HL-60 (cell line): ENCODE measurements around the gene MLLT1.

Experiments used
- DNase-seq, 2 experiments: peaks; one replicate each; pipeline ENCODE4 v3.0.0-alpha.2; 2010 to 2020; ENCODE audit warnings: low read depth in 1 of 2, low spot score in 1 of 2
- H3K27ac ChIP-seq: fragments of 250-450 bp; sonication (Bioruptor Pico); replicated peaks from 2 replicates; pipeline ENCODE4 v1.5.1; 2020; ENCODE audit warnings: mild to moderate bottlenecking, moderate library complexity
- H3K27me3 ChIP-seq: fragments of 250-450 bp; sonication (Bioruptor Pico); 2 replicates; pipeline ENCODE4 v1.5.1; 2021; ENCODE audit warnings: mild to moderate bottlenecking, moderate library complexity; ENCODE audit not compliant: insufficient read depth, poor library complexity, severe bottlenecking
- H3K4me3 ChIP-seq: replicated peaks from 2 replicates; pipeline ENCODE4 v1.5.1; 2011; ENCODE audit warnings: mild to moderate bottlenecking, control low read depth, low read length; ENCODE audit not compliant: insufficient read depth
- GABPA ChIP-seq: IDR thresholded peaks from 2 replicates; pipeline ENCODE4 v1.6.1; 2012; ENCODE audit warnings: low read depth
- POLR2AphosphoS5 ChIP-seq: IDR thresholded peaks from 2 replicates; pipeline ENCODE4 v1.6.1; 2012; ENCODE audit warnings: low read depth
- SPI1 ChIP-seq: IDR thresholded peaks from 2 replicates; pipeline ENCODE4 v1.6.1; 2012; ENCODE audit warnings: low read depth, mild to moderate bottlenecking, borderline replicate concordance
- TF ChIP-seq, protein P1 (sequence below): IDR thresholded peaks from one replicate; pipeline ENCODE4 v1.5.1; 2011; ENCODE audit warnings: low read length, control low read depth, inconsistent platforms; ENCODE audit not compliant: insufficient read depth
- TF ChIP-seq, protein P2 (sequence below): IDR thresholded peaks from 2 replicates; pipeline ENCODE4 v1.6.1; 2012; ENCODE audit warnings: low read depth; ENCODE audit not compliant: insufficient replicate concordance

The MLLT1 gene

DNA sequence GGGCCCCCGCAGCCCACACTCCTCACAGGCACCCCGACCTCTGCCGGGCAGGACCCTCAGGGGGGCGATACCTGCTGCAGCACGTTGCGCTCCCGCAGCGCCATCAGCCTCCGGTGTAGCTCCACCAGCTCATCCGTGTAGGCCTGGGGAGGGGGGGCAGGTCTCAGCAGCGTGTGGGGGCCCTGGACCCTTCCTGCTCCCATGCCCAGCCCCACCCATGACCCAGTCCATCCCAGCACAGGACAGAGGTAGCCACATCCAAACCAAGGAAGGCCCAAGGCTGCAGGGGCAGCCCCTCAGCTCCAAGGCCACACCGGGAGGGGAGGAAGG, 66.5 kb downstream of the MLLT1 start:
- Histone ChIP-seq H3K27ac (no peak overlapping the region), H3K27me3 (no peaks in the 10 kb centered on the region), H3K4me3 (no peak overlapping the region)
- no peak for DNase-seq
- TF ChIP-seq, protein P1, sequence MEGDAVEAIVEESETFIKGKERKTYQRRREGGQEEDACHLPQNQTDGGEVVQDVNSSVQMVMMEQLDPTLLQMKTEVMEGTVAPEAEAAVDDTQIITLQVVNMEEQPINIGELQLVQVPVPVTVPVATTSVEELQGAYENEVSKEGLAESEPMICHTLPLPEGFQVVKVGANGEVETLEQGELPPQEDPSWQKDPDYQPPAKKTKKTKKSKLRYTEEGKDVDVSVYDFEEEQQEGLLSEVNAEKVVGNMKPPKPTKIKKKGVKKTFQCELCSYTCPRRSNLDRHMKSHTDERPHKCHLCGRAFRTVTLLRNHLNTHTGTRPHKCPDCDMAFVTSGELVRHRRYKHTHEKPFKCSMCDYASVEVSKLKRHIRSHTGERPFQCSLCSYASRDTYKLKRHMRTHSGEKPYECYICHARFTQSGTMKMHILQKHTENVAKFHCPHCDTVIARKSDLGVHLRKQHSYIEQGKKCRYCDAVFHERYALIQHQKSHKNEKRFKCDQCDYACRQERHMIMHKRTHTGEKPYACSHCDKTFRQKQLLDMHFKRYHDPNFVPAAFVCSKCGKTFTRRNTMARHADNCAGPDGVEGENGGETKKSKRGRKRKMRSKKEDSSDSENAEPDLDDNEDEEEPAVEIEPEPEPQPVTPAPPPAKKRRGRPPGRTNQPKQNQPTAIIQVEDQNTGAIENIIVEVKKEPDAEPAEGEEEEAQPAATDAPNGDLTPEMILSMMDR: no peak
- TF ChIP-seq GABPA: no peak
- no peak for TF ChIP-seq SPI1
- TF ChIP-seq, protein P2, sequence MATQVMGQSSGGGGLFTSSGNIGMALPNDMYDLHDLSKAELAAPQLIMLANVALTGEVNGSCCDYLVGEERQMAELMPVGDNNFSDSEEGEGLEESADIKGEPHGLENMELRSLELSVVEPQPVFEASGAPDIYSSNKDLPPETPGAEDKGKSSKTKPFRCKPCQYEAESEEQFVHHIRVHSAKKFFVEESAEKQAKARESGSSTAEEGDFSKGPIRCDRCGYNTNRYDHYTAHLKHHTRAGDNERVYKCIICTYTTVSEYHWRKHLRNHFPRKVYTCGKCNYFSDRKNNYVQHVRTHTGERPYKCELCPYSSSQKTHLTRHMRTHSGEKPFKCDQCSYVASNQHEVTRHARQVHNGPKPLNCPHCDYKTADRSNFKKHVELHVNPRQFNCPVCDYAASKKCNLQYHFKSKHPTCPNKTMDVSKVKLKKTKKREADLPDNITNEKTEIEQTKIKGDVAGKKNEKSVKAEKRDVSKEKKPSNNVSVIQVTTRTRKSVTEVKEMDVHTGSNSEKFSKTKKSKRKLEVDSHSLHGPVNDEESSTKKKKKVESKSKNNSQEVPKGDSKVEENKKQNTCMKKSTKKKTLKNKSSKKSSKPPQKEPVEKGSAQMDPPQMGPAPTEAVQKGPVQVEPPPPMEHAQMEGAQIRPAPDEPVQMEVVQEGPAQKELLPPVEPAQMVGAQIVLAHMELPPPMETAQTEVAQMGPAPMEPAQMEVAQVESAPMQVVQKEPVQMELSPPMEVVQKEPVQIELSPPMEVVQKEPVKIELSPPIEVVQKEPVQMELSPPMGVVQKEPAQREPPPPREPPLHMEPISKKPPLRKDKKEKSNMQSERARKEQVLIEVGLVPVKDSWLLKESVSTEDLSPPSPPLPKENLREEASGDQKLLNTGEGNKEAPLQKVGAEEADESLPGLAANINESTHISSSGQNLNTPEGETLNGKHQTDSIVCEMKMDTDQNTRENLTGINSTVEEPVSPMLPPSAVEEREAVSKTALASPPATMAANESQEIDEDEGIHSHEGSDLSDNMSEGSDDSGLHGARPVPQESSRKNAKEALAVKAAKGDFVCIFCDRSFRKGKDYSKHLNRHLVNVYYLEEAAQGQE: no peak
- no peak for TF ChIP-seq POLR2AphosphoS5

DNA sequence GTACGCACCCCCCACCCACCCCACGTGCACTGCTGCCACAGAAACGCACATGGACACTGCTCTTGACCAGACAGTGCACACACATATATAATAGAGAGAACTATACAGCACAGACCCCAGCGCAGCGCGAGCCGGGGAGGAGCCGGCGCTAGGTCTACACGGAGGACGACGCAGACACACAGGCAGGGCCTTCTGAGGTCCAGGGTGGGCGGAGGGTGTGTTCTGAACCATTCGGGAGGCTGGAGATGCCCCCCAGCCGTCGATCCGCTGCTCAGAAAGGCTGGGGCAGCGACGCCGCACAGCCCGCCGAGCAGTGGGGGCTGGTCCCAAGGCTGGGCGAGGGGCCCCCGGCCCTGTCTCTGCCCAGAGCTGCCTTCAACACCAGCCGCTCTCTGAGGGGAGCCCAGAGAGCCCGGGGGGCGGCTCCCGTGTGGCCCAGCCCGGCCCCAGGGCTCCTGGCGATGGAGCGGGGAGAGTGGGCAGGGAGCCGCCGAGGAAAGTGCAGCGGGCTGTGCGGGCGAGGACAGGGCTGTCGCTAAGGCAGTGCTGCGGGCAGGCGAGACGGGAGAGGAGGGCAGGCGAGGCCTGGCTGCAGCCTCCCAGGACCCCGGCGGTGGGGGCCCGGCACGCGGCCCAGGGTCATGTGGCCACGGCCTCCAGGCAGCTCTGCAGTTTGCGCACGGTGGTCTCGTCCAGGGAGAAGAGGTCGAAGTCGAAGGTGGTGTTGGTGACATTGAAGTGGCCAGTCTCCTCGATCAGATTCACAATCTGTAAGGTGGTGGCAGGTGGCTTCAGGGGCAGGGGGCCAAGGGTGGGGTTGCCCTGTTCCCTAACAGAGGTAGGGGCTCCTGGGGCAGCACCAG, 67.1 kb downstream of the MLLT1 start:
- Histone ChIP-seq H3K27ac (no peak overlapping the region), H3K27me3 (no peaks in the 10 kb centered on the region), H3K4me3 (no peak overlapping the region)
- DNase-seq: no peak
- TF ChIP-seq, protein P1: no peak
- TF ChIP-seq SPI1 (no peak), GABPA (no peak), POLR2AphosphoS5 (no peak)

DNA sequence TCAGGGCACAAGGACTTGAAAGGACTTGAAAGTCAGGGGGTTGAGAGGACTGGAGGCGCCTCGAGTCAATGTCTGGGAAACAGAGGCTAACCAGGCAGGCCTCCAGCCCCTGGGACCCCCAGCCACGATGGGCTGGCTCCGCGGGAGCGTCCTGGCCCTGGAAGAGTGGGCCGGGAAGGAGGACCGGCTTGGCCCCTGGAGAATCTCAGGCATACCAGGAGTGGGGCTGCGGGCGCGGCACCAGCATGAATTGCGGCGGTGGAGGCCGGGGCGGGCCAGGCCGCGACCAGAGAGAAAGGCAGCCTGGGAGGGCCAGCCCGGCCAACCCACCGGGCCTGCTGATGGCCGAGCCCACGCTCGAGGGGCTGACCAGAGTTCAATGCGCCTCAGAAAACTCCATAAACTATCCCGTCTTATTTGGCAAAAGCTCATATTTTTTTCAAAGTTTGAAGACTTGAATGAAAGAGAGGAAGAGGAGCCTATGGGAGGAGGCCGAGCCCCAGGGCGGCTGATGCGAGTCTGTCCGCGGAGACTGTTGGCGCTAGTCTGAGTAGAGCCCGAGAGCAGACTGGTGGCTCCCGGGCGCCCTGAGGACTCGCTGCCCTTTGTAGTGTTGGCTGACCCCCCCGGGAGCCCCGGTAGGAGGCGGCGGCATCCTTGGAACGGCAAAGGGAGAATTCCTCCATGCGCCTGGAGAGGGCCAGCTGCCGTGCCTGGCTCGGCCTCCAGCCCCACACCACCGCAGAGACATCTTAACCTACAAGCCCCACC, 68.0 kb downstream of the MLLT1 start:
- DNase-seq: no peak
- no peak overlapping the region for H3K27ac ChIP-seq
- no peaks in the 10 kb centered on the region for H3K27me3 ChIP-seq
- TF ChIP-seq SPI1 (no peak), GABPA (no peak), POLR2AphosphoS5 (no peak)
- TF ChIP-seq, protein P1: no peak
- TF ChIP-seq, protein P2: no peak
- H3K4me3 ChIP-seq: no peak overlapping the region
